HL-60 (cell line): ENCODE measurements around the gene CIB4.

Source experiments
- CTCF ChIP-seq: IDR thresholded peaks from one replicate; pipeline ENCODE4 v1.5.1; 2011; ENCODE audit warnings: low read length, control low read depth, inconsistent platforms; ENCODE audit not compliant: insufficient read depth
- GABPA ChIP-seq: IDR thresholded peaks from 2 replicates; pipeline ENCODE4 v1.6.1; 2012; ENCODE audit warnings: low read depth
- POLR2AphosphoS5 ChIP-seq: IDR thresholded peaks from 2 replicates; pipeline ENCODE4 v1.6.1; 2012; ENCODE audit warnings: low read depth
- REST ChIP-seq: IDR thresholded peaks from 2 replicates; pipeline ENCODE4 v1.6.1; 2012; ENCODE audit warnings: low read depth; ENCODE audit not compliant: insufficient replicate concordance
- SPI1 ChIP-seq: IDR thresholded peaks from 2 replicates; pipeline ENCODE4 v1.6.1; 2012; ENCODE audit warnings: low read depth, mild to moderate bottlenecking, borderline replicate concordance

GRCh38 chr2:26556309-26557243 lies 84.6 kb downstream of the CIB4 start:
- TF ChIP-seq POLR2AphosphoS5 (no peak), CTCF (no peak), REST (no peak), GABPA (no peak), SPI1 (no peak)
